Measurements from ENCODE around the gene GRM4.

The GRM4 gene

GRCh38 chr6:34157236-34157830, 11.4 kb upstream of the GRM4 start:
- peak; percentile 11 for DNase-seq

- DNase-seq, result peak; percentile 10
These were observed 9.8 kb upstream of the GRM4 start for GRCh38 chr6:34155471-34156300.

- DNase-seq, result peak; percentile 95
These were observed 9.0 kb upstream of the GRM4 start for GRCh38 chr6:34154668-34155447.

- DNase-seq, result peak; percentile 28
These were observed 7.1 kb upstream of the GRM4 start for GRCh38 chr6:34152806-34153520.

GRCh38 chr6:34152042-34152524, 6.2 kb upstream of the GRM4 start:
- peak; percentile 10 for DNase-seq

GRCh38 chr6:34151321-34152041, 5.6 kb upstream of the GRM4 start:
- peak; percentile 20 for DNase-seq

GRCh38 chr6:34150766-34151165, 4.9 kb upstream of the GRM4 start:
- DNase-seq, result peak; percentile 13

GRCh38 chr6:34149831-34150400, 4.0 kb upstream of the GRM4 start:
- DNase-seq, result peak; percentile 4

- peak; percentile 5 for DNase-seq
These were observed 3.5 kb upstream of the GRM4 start for GRCh38 chr6:34149452-34149810.

GRCh38 chr6:34148631-34149451, 3.0 kb upstream of the GRM4 start:
- no peak for DNase-seq

- no peak for DNase-seq
These were observed 2.2 kb upstream of the GRM4 start for GRCh38 chr6:34147906-34148630.

- DNase-seq, result no peak
These were observed 1.1 kb upstream of the GRM4 start for GRCh38 chr6:34146801-34147592.

- peak; percentile 80 for DNase-seq
These were observed 496 bp downstream of the GRM4 start for GRCh38 chr6:34145161-34146020.

- DNase-seq, result no peak
These were observed 1.2 kb downstream of the GRM4 start for GRCh38 chr6:34144581-34145160.

- peak; percentile 82 for DNase-seq
These were observed 1.9 kb downstream of the GRM4 start for GRCh38 chr6:34143884-34144580.

GRCh38 chr6:34143196-34143883, 2.5 kb downstream of the GRM4 start:
- DNase-seq, result no peak

All from 8988T (cell line).